ENCODE results near the gene NLK. TPM values are rescaled to one million over a fixed set of nuclear protein-coding genes. Genes with fewer than 3 reads are reported as not detected.

NLK gene
- total RNA-seq, 1 experiment from 2014 or later = 31.8 TPM

DNA sequence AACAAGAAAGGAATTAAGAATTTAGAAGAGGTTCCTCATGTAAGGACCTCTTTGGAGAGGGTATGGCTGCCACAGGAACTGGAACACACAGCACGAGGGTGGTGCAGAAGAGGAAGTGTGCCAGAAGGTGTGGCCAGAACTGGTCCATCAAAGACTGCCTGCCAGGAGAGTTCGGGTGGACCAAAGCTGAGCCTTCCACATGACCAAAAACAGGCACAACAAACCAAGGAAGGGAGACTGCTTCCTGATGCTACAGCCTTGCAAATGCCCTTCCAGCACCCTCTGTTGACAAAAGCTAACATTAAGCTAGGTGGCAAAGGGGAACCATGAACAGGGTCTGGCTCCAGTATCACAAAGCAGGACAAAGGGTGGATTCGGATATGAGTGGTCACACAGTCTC lies 150.8 kb downstream of the NLK start:
- TF ChIP-seq, protein P1, sequence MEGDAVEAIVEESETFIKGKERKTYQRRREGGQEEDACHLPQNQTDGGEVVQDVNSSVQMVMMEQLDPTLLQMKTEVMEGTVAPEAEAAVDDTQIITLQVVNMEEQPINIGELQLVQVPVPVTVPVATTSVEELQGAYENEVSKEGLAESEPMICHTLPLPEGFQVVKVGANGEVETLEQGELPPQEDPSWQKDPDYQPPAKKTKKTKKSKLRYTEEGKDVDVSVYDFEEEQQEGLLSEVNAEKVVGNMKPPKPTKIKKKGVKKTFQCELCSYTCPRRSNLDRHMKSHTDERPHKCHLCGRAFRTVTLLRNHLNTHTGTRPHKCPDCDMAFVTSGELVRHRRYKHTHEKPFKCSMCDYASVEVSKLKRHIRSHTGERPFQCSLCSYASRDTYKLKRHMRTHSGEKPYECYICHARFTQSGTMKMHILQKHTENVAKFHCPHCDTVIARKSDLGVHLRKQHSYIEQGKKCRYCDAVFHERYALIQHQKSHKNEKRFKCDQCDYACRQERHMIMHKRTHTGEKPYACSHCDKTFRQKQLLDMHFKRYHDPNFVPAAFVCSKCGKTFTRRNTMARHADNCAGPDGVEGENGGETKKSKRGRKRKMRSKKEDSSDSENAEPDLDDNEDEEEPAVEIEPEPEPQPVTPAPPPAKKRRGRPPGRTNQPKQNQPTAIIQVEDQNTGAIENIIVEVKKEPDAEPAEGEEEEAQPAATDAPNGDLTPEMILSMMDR (conservative IDR thresholded peaks at IDR 0.05) = 0 out of 3 replicates have a peak, but pooled peaks have one; percentile 13
- H3K18ac ChIP-seq (ENCODE audit: insufficient read length, low read depth, low read length) = no peak overlapping the region
- H4K91ac ChIP-seq (ENCODE audit: insufficient read length, low read depth, low read length) = no peak overlapping the region
- no peaks in the 10 kb centered on the region for H3K27me3 ChIP-seq (ENCODE audit: insufficient read depth, low read length)
- H3K23me2 ChIP-seq (ENCODE audit: insufficient read length, low read depth, low read length, poor library complexity, severe bottlenecking) = no peaks in the 10 kb centered on the region
- no peaks in the 10 kb centered on the region for H3K79me2 ChIP-seq (ENCODE audit: insufficient read depth, low read length)
- H3K4me3 Mint-ChIP-seq = no peak overlapping the region
- DNase-seq = peak; percentile 45
- no peaks in the 10 kb centered on the region for H3K79me1 ChIP-seq (ENCODE audit: insufficient read depth, low read depth, low read length, poor library complexity, severe bottlenecking)
- no peak overlapping the region for H2BK5ac ChIP-seq (ENCODE audit: insufficient read length, low read length)
- H2BK12ac ChIP-seq (ENCODE audit: insufficient read length, low read depth, low read length) = no peak overlapping the region
- H3T11ph ChIP-seq (ENCODE audit: low read length) = no peak overlapping the region
- H3K14ac ChIP-seq (ENCODE audit: insufficient read depth, low read length) = no peak overlapping the region
- H3K56ac ChIP-seq (ENCODE audit: insufficient read length, low read depth, low read length) = no peak overlapping the region
- H2BK20ac ChIP-seq (ENCODE audit: low read depth, low read length, poor library complexity, severe bottlenecking) = no peak overlapping the region
- H3K4ac ChIP-seq (ENCODE audit: low read depth, low read length) = no peak overlapping the region
- no peak overlapping the region for H2AFZ ChIP-seq (ENCODE audit: low read length)
- H4K20me1 ChIP-seq (ENCODE audit: control insufficient read depth, insufficient read depth, insufficient read length) = no peaks in the 10 kb centered on the region
- H3K9ac ChIP-seq (ENCODE audit: extremely low read depth, insufficient read length, low read length) = no peak overlapping the region
- peaks cover 2 to 11% of the 10 kb centered on the region in 2 experiments for H3K4me1 Mint-ChIP-seq
- no peak overlapping the region for H3K23ac ChIP-seq (ENCODE audit: insufficient read length, low read depth, low read length)
- no peak overlapping the region for H3K27ac ChIP-seq (ENCODE audit: insufficient read length, low read depth, low read length)
- H2AK5ac ChIP-seq (ENCODE audit: insufficient read length, low read length) = no peak overlapping the region
- no CpG with 5 or more reads among the region's 3 CpGs for WGBS (ENCODE audit: extremely low coverage, insufficient read length, low lambda C conversion rate)
- peak overlapping the region in 1 of 3 experiments; percentile 84; a peak in 2 of 7 replicates for H3K27ac Mint-ChIP-seq
- no peaks in the 10 kb centered on the region for H3K27me3 Mint-ChIP-seq (ENCODE audit: low read depth)
- H3K36me3 Mint-ChIP-seq (ENCODE audit: insufficient read depth in 1 of 3, low read depth in 3 of 3) = peaks cover 2 to 41% (median 27%) of the 10 kb centered on the region in 3 experiments; a peak in 6 of 7 replicates
- H3K9me3 Mint-ChIP-seq = no peaks in the 10 kb centered on the region
- H4K8ac ChIP-seq (replicated peaks; ENCODE audit: insufficient read length, low read depth, low read length) = no peak overlapping the region
- no peak overlapping the region for H3K4me2 ChIP-seq (ENCODE audit: insufficient read depth, insufficient read length, low read length)
- H2BK15ac ChIP-seq (ENCODE audit: low read depth, low read length) = no peak overlapping the region
- H2BK120ac ChIP-seq (ENCODE audit: low read depth, low read length, poor library complexity, severe bottlenecking) = no peak overlapping the region
- no peak overlapping the region for H4K5ac ChIP-seq (ENCODE audit: insufficient read length, low read depth, low read length)
- H3K4me1 ChIP-seq (ENCODE audit: insufficient read depth, low read length) = no peaks in the 10 kb centered on the region
- H3K9me3 ChIP-seq (ENCODE audit: control insufficient read depth, low read depth, low read length) = no peaks in the 10 kb centered on the region

Data from H9 (cell line).